LoVo (cell line): Measurements from ENCODE around the gene PISD.
A peak's percentile ranks its signal among the peaks of the same experiment; 100 is the strongest.
"Not testable (repeated sequence)": the region's sequence is repeated elsewhere in the genome, so short reads cannot be mapped to it uniquely, and the experiment has no call there.

ENCODE experiments used
- DNase-seq: peaks from one replicate; pipeline ENCODE4 v3.0.0-alpha.2; 2016; ENCODE audit warnings: low spot score

The PISD gene

GRCh38 chr22:31607696-31608095, 54.3 kb downstream of the PISD start:
- no peak for DNase-seq

GRCh38 chr22:31605851-31606585, 56.0 kb downstream of the PISD start:
- DNase-seq, result no peak

GRCh38 chr22:31604746-31605705, 57.0 kb downstream of the PISD start:
- no peak for DNase-seq

GRCh38 chr22:31604137-31604705, 57.8 kb downstream of the PISD start:
- DNase-seq, result no peak

GRCh38 chr22:31603574-31603973, 58.4 kb downstream of the PISD start:
- DNase-seq, result no peak

GRCh38 chr22:31603081-31603525, 58.9 kb downstream of the PISD start:
- no peak for DNase-seq

GRCh38 chr22:31602259-31602952, 59.6 kb downstream of the PISD start:
- no peak for DNase-seq

GRCh38 chr22:31595271-31595670, 66.7 kb downstream of the PISD start:
- DNase-seq, result no peak

- not testable (repeated sequence) for DNase-seq
Measured at GRCh38 chr22:31590161-31590560, 71.9 kb downstream of the PISD start.

GRCh38 chr22:31588970-31589675, 72.9 kb downstream of the PISD start:
- DNase-seq, result peak; percentile 39

- no peak for DNase-seq
Measured at GRCh38 chr22:31586137-31586920, 75.7 kb downstream of the PISD start.

GRCh38 chr22:31585161-31585859, 76.7 kb downstream of the PISD start:
- no peak for DNase-seq

- DNase-seq, result no peak
Measured at GRCh38 chr22:31584804-31585160, 77.2 kb downstream of the PISD start.

GRCh38 chr22:31583861-31584485, 78.0 kb downstream of the PISD start:
- DNase-seq, result no peak

- DNase-seq, result no peak
Measured at GRCh38 chr22:31579835-31580242, 82.2 kb downstream of the PISD start.

- DNase-seq, result no peak
Measured at GRCh38 chr22:31578171-31578570, 83.8 kb downstream of the PISD start.

- no peak for DNase-seq
Measured at GRCh38 chr22:31577711-31578110, 84.3 kb downstream of the PISD start.

- no peak for DNase-seq
Measured at GRCh38 chr22:31575190-31575589, 86.8 kb downstream of the PISD start.

- DNase-seq, result no peak
Measured at GRCh38 chr22:31574055-31574670, 87.9 kb downstream of the PISD start.
